ENCODE data around the gene COA1. TPM values are rescaled to one million over a fixed set of nuclear protein-coding genes. Genes with fewer than 3 reads are reported as not detected.

The COA1 gene
- total RNA-seq, 2 donors from 2014 or later = 36.8 to 52.4 TPM

DNA sequence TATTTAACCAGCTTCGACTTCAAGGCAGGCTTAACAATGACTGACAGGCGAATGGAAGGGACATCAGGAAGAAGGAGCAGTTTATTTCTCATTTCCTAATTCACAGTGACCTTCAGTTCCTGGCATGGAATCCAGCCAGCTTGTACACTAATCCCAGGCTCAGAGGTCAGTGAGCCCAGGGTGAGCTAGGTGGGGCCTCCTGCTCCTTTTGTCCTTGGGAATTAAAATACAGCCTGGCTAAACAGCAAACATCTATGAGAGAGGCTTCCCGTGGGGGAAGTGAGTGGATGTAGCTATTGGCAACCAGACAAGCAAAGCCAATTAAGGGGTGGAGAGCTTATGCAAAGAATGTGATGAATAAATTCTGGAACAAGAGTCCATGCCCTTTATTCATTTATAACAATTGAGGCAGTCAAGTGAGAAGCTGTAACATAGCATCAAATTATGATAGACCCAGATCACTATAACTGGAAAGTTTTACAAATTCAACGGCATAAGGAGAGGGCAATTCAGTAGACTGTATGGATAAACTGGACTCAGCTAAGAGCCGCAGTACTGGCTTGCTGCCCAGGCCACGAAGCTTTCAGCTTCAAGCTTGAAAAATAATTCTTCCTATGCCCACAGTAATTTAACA, 89.3 kb downstream of the COA1 start:
- TF ChIP-seq CTCF (IDR thresholded peaks at IDR 0.05) = no peak
- no peak for TF ChIP-seq POLR2A (IDR thresholded peaks at IDR 0.05)
- intact Hi-C loops (cut with DNase I) = no loop called here
- 23 to 30% methylated on average over 6 of the region's 6 CpGs for WGBS, 2 donors
- Histone ChIP-seq H3K27me3 (no peaks in the 10 kb centered on the region), H3K36me3 (replicated peaks in 1 of 2; ENCODE audit: insufficient read depth in 1 of 2, low read depth in 2 of 2) (no peaks in the 10 kb centered on the region), H3K4me1 (peaks cover 33% of the 10 kb centered on the region), H3K4me3 (no peak overlapping the region), H3K9me3 (no peaks in the 10 kb centered on the region), H3K27ac (peak overlapping the region; percentile 31 to 83 (median 68))
- ATAC-seq (peak; percentile 88), DNase-seq (peak; percentile 64 to 84 (median 76))

DNA sequence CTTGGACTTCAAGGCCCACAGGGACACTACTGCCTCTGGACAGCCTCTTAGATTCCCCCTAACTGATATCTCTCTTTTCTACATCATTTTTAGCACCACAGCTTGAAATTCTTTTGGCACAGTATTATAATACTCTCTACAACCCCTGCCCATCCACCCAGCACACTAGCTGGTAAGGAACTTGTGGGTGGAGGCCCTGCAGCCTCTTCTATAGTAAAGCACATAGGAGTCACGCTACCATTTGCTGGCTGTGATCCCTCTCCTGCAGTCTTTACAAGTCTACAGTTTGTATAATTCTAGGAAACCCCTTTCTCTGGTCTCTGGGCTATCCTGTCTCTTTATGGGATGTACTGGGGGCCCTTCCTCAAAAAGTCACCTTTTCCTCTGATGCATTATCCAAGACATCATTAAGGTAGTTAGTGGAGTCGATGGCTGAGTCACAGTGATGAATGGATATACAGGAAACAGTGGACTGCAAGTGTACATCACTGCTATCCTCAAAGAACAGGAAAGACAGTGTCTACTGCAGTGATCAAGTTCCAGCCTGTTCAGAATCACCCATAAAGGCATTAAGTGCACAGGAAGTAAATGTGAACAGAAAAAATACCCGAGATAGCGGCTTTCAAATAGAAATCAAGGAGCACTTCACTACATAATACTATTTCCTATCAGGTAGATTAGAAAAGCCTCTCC, 92.1 kb downstream of the COA1 start:
- Histone ChIP-seq H3K36me3 (replicated peaks in 1 of 2; ENCODE audit: insufficient read depth in 1 of 2, low read depth in 2 of 2) (peaks cover 0 to 1% of the 10 kb centered on the region in 2 donors), H3K27ac (peak overlapping the region in 1 of 4 donors; percentile 64), H3K4me3 (no peak overlapping the region), H3K9me3 (no peaks in the 10 kb centered on the region), H3K4me1 (peaks cover 30% of the 10 kb centered on the region), H3K27me3 (no peaks in the 10 kb centered on the region)
- WGBS, 2 donors = 69 to 82% methylated on average over 4 of the region's 4 CpGs
- intact Hi-C loops (cut with DNase I) = no loop called here
- no peak for DNase-seq
- TF ChIP-seq POLR2A (IDR thresholded peaks at IDR 0.05) = no peak
- TF ChIP-seq CTCF (IDR thresholded peaks at IDR 0.05) = no peak
- ATAC-seq = no peak

DNA sequence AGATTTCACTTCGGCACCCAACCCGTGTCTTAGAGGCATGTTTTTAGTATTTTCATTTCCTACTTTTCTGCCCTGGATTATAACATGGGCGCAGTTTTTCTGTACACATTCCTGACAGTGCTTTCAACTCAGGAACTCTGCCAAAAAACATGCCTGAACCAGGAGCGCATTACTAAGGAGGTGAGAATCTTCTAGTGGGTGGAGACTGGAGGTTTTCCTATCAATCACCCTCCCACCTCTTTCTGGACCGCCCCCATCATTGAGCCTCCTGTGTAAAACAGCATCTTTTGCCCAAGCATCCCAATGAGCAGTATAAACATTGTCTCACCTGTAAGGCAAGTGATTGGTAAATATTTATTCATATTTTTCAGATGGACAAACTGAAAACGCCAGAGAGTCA, 93.2 kb downstream of the COA1 start:
- H3K4me1 ChIP-seq = peaks cover 29% of the 10 kb centered on the region
- H3K36me3 ChIP-seq (replicated peaks in 1 of 2; ENCODE audit: insufficient read depth in 1 of 2, low read depth in 2 of 2) = peaks cover 0 to 1% of the 10 kb centered on the region in 2 donors
- WGBS, 2 donors = 52 to 58% methylated on average over 6 of the region's 6 CpGs
- intact Hi-C loops (cut with DNase I) = no loop called here
- no peak overlapping the region for H3K4me3 ChIP-seq
- ATAC-seq = peak; percentile 32
- no peaks in the 10 kb centered on the region for H3K9me3 ChIP-seq
- TF ChIP-seq POLR2A (IDR thresholded peaks at IDR 0.05) (no peak), CTCF (IDR thresholded peaks at IDR 0.05) (no peak)
- DNase-seq = peak in 2 of 4 donors; percentile 34 to 40
- peak overlapping the region in 3 of 4 donors; percentile 11 to 64 (median 47) for H3K27ac ChIP-seq
- no peaks in the 10 kb centered on the region for H3K27me3 ChIP-seq

DNA sequence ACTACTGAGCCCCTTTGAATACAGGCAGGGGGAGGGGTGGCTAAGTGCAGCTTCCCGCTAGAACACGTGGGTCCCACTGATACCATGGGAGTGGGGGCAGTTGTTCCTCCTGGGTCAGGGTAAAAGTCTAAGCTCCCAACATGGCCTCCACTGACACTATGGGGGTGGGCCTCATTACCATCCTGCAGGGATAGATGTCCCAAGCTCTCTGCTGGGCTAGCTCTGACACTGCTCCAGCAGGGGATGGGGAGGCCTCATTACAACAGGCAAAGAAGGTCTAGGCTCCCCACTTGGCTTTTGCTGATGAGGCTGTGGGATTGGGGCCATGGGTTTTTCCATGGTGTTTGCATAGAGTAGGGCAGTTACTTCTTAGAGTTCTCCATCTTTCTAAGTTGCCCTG, 94.9 kb downstream of the COA1 start:
- Histone ChIP-seq H3K27me3 (no peaks in the 10 kb centered on the region), H3K9me3 (no peaks in the 10 kb centered on the region), H3K4me1 (peaks cover 12% of the 10 kb centered on the region), H3K36me3 (replicated peaks in 1 of 2; ENCODE audit: insufficient read depth in 1 of 2, low read depth in 2 of 2) (peaks cover 0 to 1% of the 10 kb centered on the region in 2 donors), H3K27ac (no peak overlapping the region), H3K4me3 (no peak overlapping the region)
- DNase-seq = no peak
- 96 to 100% methylated on average over 2 of the region's 2 CpGs for WGBS, 2 donors
- TF ChIP-seq CTCF (IDR thresholded peaks at IDR 0.05) = no peak
- no peak for TF ChIP-seq POLR2A (IDR thresholded peaks at IDR 0.05)
- no peak for ATAC-seq
- intact Hi-C loops (cut with DNase I) = no loop called here
